HG03135 (cell line): ENCODE data around the gene NCOA1.
"Not testable (repeated sequence)": the region's sequence is repeated elsewhere in the genome, so short reads cannot be mapped to it uniquely, and the experiment has no call there.

Experiments used
- ATAC-seq: cut with Tn5 transposase; IDR thresholded peaks from one replicate; pipeline ENCODE4 v1.9.1; 2021; ENCODE audit warnings: mild to moderate bottlenecking, moderate library complexity; ENCODE audit not compliant: unreplicated experiment

Gene NCOA1

GRCh38 chr2:24474053-24474452, 17.0 kb upstream of the NCOA1 start:
- ATAC-seq, result no peak

GRCh38 chr2:24477229-24477628, 13.8 kb upstream of the NCOA1 start:
- ATAC-seq, result no peak

- ATAC-seq, result no peak
Measured at GRCh38 chr2:24478243-24478642, 12.8 kb upstream of the NCOA1 start.

DNA sequence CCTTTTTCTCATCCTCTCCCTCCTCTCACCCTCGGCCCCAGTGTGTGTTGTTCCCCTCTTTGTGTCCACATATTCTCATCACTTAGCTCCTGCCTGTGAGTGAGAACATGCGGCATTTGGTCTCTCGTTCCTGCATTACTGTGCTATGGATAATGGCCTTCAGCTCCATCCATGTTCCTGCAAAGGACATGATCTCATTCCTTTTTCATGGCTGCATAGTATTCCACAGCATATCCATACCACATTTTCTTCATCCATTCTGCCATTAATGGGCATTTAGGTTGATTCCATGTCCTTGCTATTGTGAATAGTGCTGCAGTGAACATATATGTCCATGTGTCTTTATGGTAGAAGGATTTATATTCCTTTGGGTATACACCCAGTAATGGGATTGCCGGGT, 10.8 kb upstream of the NCOA1 start:
- no peak for ATAC-seq

DNA sequence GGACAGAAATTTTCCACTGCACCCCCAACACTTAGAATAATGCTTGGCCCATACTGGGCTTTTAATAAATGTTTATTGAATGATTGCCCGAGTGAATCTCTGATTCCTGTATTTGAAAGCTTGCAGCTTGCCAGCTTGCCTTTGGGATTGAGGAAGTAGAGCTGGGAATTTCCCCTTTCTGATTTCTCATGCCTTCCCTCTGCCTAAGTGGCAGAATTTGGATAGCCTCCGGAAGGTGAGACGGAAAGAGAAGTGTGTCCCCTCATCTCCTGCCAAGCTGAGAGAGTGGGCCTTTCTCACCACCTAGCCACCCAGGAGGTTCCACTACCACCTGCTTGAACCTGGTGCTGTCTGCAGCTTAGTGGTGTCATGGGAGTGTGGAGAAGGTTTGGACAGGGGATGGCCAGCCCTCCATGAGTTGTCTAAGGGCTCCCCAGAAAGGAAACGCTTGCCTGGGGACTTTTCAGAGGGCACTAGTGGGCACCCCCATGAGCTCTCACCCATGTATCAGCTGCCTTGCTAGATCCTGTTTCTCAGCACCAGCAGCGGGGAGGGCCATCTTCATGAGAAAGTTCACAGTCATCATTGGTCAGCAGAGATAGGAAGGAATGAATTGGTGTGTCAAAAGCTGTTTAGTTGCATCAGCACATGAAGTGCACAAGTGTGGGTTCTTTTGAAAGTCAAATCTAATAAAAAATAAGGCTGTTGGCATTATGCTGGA, 8.6 kb upstream of the NCOA1 start:
- ATAC-seq, result no peak

DNA sequence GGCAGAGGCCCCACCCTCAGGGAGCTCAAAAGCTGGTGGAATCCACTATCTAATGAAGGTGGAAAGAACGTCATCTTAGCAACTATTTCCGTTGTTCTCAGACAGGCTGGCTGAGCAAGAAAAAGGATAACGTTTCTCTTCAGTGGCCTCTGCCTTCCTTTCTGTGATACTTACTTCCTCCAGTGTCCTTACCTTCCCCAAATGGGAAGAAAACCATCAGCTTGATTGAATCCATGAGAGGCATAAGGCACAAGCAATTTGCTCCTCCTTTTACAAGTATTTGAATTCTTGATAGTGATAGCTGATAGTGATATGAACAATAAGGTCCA, 8.1 kb upstream of the NCOA1 start:
- no peak for ATAC-seq

GRCh38 chr2:24484677-24485076, 6.4 kb upstream of the NCOA1 start:
- ATAC-seq, result not testable (repeated sequence)

- ATAC-seq, result no peak
Measured at GRCh38 chr2:24485197-24485596, 5.9 kb upstream of the NCOA1 start.

GRCh38 chr2:24486636-24487205, 4.3 kb upstream of the NCOA1 start:
- no peak for ATAC-seq

- no peak for ATAC-seq
Measured at GRCh38 chr2:24489465-24490180, 1.4 kb upstream of the NCOA1 start.

- no peak for ATAC-seq
Measured at GRCh38 chr2:24490181-24490689, 819 bp upstream of the NCOA1 start.

- ATAC-seq, result peak; percentile 40
Measured at GRCh38 chr2:24491542-24492420, 727 bp downstream of the NCOA1 start.

DNA sequence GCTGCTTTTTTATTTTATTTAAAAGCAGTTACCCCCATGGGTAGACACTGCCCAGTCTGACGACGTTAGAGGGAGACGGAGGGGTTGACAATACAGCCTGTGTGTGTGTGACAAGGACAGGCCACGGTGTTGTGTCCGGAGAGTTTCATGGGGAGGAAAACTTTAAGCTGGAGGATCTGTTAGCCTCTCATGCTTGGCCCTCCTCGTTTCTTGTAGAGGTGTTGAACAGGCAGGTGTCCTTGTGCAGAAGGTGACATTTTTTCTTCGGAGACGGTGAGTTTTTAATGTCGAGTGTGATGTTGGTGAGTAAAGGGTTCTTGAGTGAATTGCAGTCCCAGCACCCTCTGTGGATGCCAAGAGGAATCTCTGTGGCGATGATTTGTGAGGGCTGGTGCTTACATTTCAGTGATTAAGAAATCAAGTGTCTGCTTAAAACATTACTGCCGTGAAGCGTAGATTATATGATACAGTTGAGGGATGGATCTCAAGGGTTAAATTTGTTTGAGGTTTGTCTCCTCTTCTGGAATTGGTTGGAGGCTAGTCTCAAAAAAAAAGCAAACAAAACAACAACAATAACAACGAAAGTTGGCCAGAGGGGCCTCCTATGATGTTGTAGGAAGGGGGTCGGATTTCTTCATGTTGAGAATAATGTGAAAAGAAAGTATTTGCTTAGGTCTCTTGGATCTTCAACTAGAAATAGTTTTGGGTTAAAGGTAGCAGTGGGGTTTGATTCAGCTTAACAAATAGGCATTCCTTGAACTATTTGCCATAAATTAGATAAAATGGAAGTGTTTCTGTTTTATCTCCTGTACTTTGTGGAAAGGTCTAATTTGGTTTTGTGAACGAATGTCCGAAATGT, 1.6 kb downstream of the NCOA1 start:
- ATAC-seq, result no peak

DNA sequence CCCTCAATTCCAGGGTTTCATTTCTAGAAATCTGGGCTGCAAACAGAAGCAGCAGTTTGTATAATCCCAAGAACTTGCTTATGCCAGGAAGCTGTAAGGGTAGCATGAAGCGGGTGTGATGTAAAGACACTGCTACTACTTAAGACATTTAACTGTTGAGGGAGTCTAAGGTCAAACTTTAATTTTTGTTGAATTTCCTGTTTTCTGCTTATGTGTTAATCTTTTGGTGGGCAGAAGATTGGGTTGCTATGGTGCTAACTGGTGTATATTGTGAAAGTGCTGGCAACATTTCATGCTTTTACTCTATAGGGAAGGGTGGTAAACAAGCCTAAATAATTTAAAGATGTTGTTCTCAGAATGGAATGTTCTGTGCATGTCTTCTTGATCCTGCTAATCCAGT, 2.7 kb downstream of the NCOA1 start:
- ATAC-seq, result no peak

- no peak for ATAC-seq
Measured at GRCh38 chr2:24494410-24494809, 3.4 kb downstream of the NCOA1 start.

DNA sequence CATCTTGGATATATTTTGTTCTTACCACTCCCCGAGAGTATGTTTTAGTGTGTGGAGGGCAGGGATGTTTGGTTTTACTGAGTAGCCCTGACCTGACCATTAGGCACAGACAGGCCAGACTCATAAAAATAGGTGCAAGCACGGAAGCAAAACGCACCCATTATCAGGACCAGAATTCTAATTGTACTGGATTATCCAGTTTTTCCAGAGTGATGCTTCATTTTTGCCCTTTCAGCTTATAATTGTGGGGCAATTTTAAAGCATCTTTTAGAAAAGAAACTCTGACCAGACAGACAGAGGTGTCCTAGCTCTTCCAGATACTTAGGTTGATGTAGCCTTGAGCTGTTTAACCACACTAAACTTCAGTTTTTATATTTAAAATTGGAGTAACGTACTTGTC, 4.4 kb downstream of the NCOA1 start:
- no peak for ATAC-seq

DNA sequence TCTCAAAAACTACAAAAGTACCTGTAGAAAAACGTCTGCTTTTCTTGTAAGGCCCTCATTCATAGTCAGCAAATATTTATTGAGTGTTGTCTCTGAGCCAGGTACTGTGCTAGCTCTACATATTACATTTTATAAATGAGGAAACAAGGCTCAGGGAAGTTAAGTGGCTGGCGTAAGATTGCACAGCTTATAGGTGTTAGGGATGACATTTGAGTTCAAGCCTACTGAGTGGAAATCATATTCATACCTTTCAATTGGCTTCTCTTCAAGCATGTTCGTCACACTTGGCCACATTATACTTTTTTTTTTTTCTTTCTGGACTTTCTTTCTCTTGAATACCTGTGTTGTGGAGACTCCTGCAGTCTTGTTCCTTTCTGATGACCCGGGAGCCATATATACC, 5.9 kb downstream of the NCOA1 start:
- no peak for ATAC-seq

GRCh38 chr2:24497685-24498084, 6.6 kb downstream of the NCOA1 start:
- no peak for ATAC-seq

GRCh38 chr2:24498121-24498520, 7.1 kb downstream of the NCOA1 start:
- ATAC-seq, result no peak

DNA sequence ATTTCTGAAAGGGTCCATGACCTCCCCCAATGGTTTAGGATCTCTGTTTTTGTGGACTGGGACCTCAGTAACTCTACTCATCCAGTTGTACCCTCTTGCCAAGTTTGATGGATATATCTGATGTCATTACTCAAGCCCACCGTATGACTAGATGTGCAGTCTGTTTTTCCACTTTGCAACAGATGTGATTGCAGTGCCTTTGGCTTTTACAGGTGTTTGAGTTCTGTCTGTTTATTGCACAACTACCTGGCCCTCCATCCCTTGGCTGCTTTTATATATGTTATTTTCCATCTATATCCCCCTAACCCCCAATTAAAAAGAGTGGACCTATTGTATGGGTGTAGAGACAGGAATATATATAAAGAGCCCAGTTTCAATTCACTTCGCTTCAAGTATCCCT, 10.8 kb downstream of the NCOA1 start:
- no peak for ATAC-seq
